Measurements from ENCODE around the gene RTKN. TPM values are rescaled to one million over a fixed set of nuclear protein-coding genes. Genes with fewer than 3 reads are reported as not detected.

The RTKN gene
- total and polyA plus RNA-seq, 2 of the 13 experiments (the other 11 are each of a cell fraction or from before 2014, with no cell fraction given), result 159 to 166 TPM

DNA sequence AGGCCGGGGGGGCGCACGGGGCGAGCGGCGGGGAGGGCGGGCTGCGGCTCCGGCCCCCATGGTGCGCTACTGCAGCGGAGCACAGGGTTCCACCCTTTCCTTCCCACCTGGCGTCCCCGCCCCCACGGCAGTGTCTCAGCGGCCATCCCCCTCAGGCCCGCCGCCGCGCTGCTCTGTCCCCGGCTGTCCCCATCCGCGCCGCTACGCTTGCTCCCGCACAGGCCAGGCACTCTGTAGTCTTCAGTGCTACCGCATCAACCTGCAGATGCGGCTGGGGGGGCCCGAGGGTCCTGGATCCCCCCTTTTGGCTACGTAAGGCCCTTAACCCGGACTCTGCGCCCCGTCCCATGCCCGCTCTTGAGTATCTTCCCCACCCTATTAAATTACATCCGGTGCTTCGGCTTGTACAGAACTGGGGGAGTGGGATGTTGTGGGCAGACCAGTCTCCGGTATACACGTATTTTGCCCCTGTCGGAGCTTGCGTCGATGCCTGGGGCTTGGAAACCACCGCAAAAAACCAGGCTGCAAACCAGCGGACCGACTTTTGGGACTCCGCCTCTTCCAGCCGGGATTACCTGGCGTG lies 15.9 kb upstream of the RTKN start (continued):
- TF ChIP-seq, protein P1, sequence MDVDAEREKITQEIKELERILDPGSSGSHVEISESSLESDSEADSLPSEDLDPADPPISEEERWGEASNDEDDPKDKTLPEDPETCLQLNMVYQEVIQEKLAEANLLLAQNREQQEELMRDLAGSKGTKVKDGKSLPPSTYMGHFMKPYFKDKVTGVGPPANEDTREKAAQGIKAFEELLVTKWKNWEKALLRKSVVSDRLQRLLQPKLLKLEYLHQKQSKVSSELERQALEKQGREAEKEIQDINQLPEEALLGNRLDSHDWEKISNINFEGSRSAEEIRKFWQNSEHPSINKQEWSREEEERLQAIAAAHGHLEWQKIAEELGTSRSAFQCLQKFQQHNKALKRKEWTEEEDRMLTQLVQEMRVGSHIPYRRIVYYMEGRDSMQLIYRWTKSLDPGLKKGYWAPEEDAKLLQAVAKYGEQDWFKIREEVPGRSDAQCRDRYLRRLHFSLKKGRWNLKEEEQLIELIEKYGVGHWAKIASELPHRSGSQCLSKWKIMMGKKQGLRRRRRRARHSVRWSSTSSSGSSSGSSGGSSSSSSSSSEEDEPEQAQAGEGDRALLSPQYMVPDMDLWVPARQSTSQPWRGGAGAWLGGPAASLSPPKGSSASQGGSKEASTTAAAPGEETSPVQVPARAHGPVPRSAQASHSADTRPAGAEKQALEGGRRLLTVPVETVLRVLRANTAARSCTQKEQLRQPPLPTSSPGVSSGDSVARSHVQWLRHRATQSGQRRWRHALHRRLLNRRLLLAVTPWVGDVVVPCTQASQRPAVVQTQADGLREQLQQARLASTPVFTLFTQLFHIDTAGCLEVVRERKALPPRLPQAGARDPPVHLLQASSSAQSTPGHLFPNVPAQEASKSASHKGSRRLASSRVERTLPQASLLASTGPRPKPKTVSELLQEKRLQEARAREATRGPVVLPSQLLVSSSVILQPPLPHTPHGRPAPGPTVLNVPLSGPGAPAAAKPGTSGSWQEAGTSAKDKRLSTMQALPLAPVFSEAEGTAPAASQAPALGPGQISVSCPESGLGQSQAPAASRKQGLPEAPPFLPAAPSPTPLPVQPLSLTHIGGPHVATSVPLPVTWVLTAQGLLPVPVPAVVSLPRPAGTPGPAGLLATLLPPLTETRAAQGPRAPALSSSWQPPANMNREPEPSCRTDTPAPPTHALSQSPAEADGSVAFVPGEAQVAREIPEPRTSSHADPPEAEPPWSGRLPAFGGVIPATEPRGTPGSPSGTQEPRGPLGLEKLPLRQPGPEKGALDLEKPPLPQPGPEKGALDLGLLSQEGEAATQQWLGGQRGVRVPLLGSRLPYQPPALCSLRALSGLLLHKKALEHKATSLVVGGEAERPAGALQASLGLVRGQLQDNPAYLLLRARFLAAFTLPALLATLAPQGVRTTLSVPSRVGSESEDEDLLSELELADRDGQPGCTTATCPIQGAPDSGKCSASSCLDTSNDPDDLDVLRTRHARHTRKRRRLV (CRISPR knock-in tag; IDR thresholded peaks at IDR 0.05), result peak; percentile 72
- TF ChIP-seq NFKB2 (CRISPR knock-in tag; IDR thresholded peaks at IDR 0.05; ENCODE audit: borderline replicate concordance), result peak; percentile 87; the same call in 1 of the 2 replicates
- no peak for TF ChIP-seq ZNF879 (CRISPR knock-in tag; IDR thresholded peaks at IDR 0.05)
- TF ChIP-seq TP53 (CRISPR knock-in tag; conservative IDR thresholded peaks at IDR 0.05), result no peak
- no peak for TF ChIP-seq ATM (IDR thresholded peaks at IDR 0.05; ENCODE audit: borderline replicate concordance)
- TF ChIP-seq, protein P2, sequence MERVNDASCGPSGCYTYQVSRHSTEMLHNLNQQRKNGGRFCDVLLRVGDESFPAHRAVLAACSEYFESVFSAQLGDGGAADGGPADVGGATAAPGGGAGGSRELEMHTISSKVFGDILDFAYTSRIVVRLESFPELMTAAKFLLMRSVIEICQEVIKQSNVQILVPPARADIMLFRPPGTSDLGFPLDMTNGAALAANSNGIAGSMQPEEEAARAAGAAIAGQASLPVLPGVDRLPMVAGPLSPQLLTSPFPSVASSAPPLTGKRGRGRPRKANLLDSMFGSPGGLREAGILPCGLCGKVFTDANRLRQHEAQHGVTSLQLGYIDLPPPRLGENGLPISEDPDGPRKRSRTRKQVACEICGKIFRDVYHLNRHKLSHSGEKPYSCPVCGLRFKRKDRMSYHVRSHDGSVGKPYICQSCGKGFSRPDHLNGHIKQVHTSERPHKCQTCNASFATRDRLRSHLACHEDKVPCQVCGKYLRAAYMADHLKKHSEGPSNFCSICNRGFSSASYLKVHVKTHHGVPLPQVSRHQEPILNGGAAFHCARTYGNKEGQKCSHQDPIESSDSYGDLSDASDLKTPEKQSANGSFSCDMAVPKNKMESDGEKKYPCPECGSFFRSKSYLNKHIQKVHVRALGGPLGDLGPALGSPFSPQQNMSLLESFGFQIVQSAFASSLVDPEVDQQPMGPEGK (CRISPR knock-in tag; IDR thresholded peaks at IDR 0.05), result peak; percentile 97
- TF ChIP-seq, protein P3, sequence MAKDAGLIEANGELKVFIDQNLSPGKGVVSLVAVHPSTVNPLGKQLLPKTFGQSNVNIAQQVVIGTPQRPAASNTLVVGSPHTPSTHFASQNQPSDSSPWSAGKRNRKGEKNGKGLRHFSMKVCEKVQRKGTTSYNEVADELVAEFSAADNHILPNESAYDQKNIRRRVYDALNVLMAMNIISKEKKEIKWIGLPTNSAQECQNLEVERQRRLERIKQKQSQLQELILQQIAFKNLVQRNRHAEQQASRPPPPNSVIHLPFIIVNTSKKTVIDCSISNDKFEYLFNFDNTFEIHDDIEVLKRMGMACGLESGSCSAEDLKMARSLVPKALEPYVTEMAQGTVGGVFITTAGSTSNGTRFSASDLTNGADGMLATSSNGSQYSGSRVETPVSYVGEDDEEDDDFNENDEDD (CRISPR knock-in tag; IDR thresholded peaks at IDR 0.05; ENCODE audit: borderline replicate concordance), result 0 out of 2 replicates have a peak, but pooled peaks have one; percentile 15
- TF ChIP-seq, protein P4, sequence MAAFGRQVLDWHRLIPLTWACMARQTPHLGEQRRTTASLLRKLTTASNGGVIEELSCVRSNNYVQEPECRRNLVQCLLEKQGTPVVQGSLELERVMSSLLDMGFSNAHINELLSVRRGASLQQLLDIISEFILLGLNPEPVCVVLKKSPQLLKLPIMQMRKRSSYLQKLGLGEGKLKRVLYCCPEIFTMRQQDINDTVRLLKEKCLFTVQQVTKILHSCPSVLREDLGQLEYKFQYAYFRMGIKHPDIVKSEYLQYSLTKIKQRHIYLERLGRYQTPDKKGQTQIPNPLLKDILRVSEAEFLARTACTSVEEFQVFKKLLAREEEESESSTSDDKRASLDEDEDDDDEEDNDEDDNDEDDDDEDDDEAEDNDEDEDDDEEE (CRISPR knock-in tag; IDR thresholded peaks at IDR 0.05), result 0 out of 2 replicates have a peak, but pooled peaks have one; percentile 45
- no peak for TF ChIP-seq RNF2 (conservative IDR thresholded peaks at IDR 0.05; ENCODE audit: low read depth)
- TF ChIP-seq, protein P5, sequence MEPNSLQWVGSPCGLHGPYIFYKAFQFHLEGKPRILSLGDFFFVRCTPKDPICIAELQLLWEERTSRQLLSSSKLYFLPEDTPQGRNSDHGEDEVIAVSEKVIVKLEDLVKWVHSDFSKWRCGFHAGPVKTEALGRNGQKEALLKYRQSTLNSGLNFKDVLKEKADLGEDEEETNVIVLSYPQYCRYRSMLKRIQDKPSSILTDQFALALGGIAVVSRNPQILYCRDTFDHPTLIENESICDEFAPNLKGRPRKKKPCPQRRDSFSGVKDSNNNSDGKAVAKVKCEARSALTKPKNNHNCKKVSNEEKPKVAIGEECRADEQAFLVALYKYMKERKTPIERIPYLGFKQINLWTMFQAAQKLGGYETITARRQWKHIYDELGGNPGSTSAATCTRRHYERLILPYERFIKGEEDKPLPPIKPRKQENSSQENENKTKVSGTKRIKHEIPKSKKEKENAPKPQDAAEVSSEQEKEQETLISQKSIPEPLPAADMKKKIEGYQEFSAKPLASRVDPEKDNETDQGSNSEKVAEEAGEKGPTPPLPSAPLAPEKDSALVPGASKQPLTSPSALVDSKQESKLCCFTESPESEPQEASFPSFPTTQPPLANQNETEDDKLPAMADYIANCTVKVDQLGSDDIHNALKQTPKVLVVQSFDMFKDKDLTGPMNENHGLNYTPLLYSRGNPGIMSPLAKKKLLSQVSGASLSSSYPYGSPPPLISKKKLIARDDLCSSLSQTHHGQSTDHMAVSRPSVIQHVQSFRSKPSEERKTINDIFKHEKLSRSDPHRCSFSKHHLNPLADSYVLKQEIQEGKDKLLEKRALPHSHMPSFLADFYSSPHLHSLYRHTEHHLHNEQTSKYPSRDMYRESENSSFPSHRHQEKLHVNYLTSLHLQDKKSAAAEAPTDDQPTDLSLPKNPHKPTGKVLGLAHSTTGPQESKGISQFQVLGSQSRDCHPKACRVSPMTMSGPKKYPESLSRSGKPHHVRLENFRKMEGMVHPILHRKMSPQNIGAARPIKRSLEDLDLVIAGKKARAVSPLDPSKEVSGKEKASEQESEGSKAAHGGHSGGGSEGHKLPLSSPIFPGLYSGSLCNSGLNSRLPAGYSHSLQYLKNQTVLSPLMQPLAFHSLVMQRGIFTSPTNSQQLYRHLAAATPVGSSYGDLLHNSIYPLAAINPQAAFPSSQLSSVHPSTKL (CRISPR knock-in tag; IDR thresholded peaks at IDR 0.05), result no peak
- TF ChIP-seq ZNF567 (CRISPR knock-in tag; IDR thresholded peaks at IDR 0.05; ENCODE audit: borderline replicate concordance), result no peak
- 0 out of 2 replicates have a peak, but pooled peaks have one; percentile 72 for TF ChIP-seq PAF1 (CRISPR knock-in tag; IDR thresholded peaks at IDR 0.05)
- TF ChIP-seq TMF1 (CRISPR knock-in tag; IDR thresholded peaks at IDR 0.05; ENCODE audit: low read depth), result peak; percentile 89; the same call in 1 of the 2 replicates
- TF ChIP-seq KLF9 (CRISPR knock-in tag; IDR thresholded peaks at IDR 0.05; ENCODE audit: low read depth), result no peak
- TF ChIP-seq YEATS2 (CRISPR knock-in tag; IDR thresholded peaks at IDR 0.05; ENCODE audit: borderline replicate concordance), result peak; percentile 47; the same call in 1 of the 2 replicates
- TF ChIP-seq ZNF274 (CRISPR knock-in tag; IDR thresholded peaks at IDR 0.05), result peak; percentile 81; the same call in 1 of the 2 replicates
